ENCODE results near the gene CRB1. TPM values are rescaled to one million over a fixed set of nuclear protein-coding genes. Genes with fewer than 3 reads are reported as not detected.

Gene CRB1
- total and polyA plus RNA-seq, 2 experiments from 2014 or later = 0.27 to 0.56 TPM

DNA sequence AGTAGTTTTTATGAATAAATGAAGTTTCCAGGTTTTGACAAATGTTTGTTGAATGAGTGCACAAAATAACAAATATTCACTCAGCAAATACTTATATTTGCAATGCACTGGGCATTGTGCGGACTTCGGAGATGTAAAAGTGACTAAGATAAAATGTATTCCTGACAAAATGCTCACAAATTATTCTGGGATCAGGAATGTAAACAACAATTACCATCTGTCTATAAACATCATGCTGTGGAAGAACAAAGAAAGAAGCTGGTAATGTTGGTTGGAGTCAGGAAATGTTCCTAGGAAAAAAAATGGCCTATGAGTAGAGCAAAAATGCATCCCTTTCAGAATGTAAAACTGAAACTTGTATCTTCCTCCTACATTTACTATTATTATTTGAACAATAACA is 68.5 kb downstream of the CRB1 start:
- DNase-seq (ENCODE audit: low spot score) (no peak), ATAC-seq (no peak)
- Histone ChIP-seq H3K79me2 (replicated peaks; ENCODE audit: insufficient read depth) (no peaks in the 10 kb centered on the region), H3K4me3 (no peak overlapping the region), H3K9me2 (ENCODE audit: insufficient read depth) (0 out of 2 replicates have a peak, but pooled peaks cover 10% of the 10 kb centered on the region), H3K27ac (ENCODE audit: low read depth) (no peak overlapping the region), H2AFZ (no peak overlapping the region), H3F3A (replicated peaks; ENCODE audit: low read depth) (no peaks in the 10 kb centered on the region), H3K27me3 (ENCODE audit: insufficient read depth) (no peaks in the 10 kb centered on the region), H3K4me2 (no peak overlapping the region), H4K20me1 (replicated peaks; ENCODE audit: insufficient read depth) (no peaks in the 10 kb centered on the region), H3K36me3 (ENCODE audit: insufficient read depth) (no peaks in the 10 kb centered on the region), H3K4me1 (ENCODE audit: insufficient read depth) (no peaks in the 10 kb centered on the region)
- no peaks in the 10 kb centered on the region for H3K36me3 Mint-ChIP-seq (ENCODE audit: low read depth)
- H3K4me1 Mint-ChIP-seq = peaks cover 4% of the 10 kb centered on the region; the same call in 2 of the 3 replicates
- no peak overlapping the region for H3K27ac Mint-ChIP-seq
- no peak overlapping the region for H3K4me3 Mint-ChIP-seq
- H3K9me3 Mint-ChIP-seq = no peaks in the 10 kb centered on the region; the same call in 2 of the 3 replicates
- TF ChIP-seq, protein P1, sequence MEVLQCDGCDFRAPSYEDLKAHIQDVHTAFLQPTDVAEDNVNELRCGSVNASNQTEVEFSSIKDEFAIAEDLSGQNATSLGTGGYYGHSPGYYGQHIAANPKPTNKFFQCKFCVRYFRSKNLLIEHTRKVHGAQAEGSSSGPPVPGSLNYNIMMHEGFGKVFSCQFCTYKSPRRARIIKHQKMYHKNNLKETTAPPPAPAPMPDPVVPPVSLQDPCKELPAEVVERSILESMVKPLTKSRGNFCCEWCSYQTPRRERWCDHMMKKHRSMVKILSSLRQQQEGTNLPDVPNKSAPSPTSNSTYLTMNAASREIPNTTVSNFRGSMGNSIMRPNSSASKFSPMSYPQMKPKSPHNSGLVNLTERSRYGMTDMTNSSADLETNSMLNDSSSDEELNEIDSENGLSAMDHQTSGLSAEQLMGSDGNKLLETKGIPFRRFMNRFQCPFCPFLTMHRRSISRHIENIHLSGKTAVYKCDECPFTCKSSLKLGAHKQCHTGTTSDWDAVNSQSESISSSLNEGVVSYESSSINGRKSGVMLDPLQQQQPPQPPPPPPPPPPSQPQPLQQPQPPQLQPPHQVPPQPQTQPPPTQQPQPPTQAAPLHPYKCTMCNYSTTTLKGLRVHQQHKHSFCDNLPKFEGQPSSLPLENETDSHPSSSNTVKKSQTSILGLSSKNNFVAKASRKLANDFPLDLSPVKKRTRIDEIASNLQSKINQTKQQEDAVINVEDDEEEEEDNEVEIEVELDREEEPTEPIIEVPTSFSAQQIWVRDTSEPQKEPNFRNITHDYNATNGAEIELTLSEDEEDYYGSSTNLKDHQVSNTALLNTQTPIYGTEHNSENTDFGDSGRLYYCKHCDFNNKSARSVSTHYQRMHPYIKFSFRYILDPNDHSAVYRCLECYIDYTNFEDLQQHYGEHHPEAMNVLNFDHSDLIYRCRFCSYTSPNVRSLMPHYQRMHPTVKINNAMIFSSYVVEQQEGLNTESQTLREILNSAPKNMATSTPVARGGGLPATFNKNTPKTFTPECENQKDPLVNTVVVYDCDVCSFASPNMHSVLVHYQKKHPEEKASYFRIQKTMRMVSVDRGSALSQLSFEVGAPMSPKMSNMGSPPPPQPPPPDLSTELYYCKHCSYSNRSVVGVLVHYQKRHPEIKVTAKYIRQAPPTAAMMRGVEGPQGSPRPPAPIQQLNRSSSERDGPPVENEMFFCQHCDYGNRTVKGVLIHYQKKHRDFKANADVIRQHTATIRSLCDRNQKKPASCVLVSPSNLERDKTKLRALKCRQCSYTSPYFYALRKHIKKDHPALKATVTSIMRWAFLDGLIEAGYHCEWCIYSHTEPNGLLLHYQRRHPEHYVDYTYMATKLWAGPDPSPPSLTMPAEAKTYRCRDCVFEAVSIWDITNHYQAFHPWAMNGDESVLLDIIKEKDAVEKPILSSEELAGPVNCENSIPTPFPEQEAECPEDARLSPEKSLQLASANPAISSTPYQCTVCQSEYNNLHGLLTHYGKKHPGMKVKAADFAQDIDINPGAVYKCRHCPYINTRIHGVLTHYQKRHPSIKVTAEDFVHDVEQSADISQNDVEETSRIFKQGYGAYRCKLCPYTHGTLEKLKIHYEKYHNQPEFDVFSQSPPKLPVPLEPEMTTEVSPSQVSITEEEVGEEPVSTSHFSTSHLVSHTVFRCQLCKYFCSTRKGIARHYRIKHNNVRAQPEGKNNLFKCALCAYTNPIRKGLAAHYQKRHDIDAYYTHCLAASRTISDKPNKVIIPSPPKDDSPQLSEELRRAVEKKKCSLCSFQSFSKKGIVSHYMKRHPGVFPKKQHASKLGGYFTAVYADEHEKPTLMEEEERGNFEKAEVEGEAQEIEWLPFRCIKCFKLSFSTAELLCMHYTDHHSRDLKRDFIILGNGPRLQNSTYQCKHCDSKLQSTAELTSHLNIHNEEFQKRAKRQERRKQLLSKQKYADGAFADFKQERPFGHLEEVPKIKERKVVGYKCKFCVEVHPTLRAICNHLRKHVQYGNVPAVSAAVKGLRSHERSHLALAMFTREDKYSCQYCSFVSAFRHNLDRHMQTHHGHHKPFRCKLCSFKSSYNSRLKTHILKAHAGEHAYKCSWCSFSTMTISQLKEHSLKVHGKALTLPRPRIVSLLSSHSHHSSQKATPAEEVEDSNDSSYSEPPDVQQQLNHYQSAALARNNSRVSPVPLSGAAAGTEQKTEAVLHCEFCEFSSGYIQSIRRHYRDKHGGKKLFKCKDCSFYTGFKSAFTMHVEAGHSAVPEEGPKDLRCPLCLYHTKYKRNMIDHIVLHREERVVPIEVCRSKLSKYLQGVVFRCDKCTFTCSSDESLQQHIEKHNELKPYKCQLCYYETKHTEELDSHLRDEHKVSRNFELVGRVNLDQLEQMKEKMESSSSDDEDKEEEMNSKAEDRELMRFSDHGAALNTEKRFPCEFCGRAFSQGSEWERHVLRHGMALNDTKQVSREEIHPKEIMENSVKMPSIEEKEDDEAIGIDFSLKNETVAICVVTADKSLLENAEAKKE (CRISPR knock-in tag; IDR thresholded peaks at IDR 0.05) = no peak
- TF ChIP-seq POLR2AphosphoS5 (IDR thresholded peaks at IDR 0.05; ENCODE audit: low read depth) (no peak), STAT1 (IDR thresholded peaks at IDR 0.05; ENCODE audit: unreplicated experiment) (no peak), CTCF (conservative IDR thresholded peaks at IDR 0.05; ENCODE audit: low read depth in 2 of 2) (no peak), ZNF331 (CRISPR knock-in tag; IDR thresholded peaks at IDR 0.05; ENCODE audit: low read depth) (no peak)
- peaks cover 2% of the 10 kb centered on the region for H3K27me3 Mint-ChIP-seq (ENCODE audit: insufficient read depth, low read depth, poor library complexity)
